ENCODE measurements around the gene DENND2A. TPM values are rescaled to one million over a fixed set of nuclear protein-coding genes. Genes with fewer than 3 reads are reported as not detected.
"Not testable (repeated sequence)": the region's sequence is repeated elsewhere in the genome, so short reads cannot be mapped to it uniquely, and the experiment has no call there.

The DENND2A gene
- total RNA-seq, 1 donor from 2014 or later = not detected

DNA sequence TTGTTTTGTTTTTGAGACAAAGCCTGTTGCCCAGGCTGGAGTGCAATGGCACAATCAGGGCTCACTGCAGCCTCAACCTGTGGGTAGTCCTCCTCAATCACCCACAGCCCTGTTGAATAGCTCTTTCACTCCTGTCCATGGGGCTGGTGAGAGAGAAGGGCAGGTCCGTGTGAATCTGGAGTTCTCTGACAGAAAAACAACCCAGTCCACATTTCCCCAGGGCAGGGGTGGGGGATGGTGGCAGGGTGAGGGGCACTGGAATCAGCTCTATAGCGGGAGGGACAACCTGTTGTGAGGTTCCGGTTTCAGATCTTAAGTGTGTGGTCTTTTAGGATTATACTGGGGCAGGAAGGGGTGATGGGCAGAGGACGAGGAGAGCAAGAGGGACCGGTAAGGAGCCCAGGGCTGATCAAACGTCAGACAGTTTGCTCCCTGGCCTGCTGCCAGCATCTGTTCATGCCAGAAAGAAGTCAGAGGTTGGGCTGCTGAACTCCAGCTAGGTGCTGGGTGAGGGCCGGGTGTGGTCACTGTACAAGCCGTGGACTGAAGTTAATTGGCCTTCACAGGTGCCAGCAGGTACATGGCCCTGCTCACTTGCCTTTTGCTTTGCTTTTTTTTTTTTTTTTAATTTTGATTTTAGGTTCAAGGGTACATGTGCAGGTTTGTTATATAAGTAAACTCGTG, 128.2 kb downstream of the DENND2A start:
- ChIA-PET POLR2A (no interaction called here), CTCF (no interaction called here)
- Mint-ChIP-seq H3K27ac (no peak overlapping the region), H3K4me1 (no peaks in the 10 kb centered on the region), H3K4me3 (no peak overlapping the region), H3K36me3 (ENCODE audit: low read depth) (no peaks in the 10 kb centered on the region), H3K9me3 (no peaks in the 10 kb centered on the region), H3K27me3 (peaks cover 5% of the 10 kb centered on the region)
- intact Hi-C loops (cut with micrococcal nuclease) = no loop called here
- ATAC-seq (ENCODE audit: low read depth) (no peak), DNase-seq (no peak)
- TF ChIP-seq, protein P1, sequence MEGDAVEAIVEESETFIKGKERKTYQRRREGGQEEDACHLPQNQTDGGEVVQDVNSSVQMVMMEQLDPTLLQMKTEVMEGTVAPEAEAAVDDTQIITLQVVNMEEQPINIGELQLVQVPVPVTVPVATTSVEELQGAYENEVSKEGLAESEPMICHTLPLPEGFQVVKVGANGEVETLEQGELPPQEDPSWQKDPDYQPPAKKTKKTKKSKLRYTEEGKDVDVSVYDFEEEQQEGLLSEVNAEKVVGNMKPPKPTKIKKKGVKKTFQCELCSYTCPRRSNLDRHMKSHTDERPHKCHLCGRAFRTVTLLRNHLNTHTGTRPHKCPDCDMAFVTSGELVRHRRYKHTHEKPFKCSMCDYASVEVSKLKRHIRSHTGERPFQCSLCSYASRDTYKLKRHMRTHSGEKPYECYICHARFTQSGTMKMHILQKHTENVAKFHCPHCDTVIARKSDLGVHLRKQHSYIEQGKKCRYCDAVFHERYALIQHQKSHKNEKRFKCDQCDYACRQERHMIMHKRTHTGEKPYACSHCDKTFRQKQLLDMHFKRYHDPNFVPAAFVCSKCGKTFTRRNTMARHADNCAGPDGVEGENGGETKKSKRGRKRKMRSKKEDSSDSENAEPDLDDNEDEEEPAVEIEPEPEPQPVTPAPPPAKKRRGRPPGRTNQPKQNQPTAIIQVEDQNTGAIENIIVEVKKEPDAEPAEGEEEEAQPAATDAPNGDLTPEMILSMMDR (IDR thresholded peaks at IDR 0.05) = no peak

DNA sequence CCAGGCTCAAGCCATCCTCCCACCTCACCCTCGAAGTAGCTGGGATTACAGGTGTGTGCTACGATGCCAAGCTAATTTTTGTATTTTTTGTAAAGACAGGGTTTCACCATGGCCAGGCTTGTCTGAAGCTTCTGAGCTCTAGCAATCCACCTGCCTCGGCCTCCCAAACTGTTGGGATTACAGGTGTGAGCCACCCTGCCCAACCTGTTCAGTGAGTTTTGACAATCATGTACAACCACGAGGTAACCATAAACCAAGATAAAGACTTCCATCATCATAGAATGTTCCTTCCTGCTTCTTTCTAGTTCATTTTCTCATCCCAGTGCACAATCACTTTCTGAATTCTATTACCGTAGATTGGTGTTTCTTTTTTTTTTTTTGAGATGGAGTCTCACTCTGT, 130.8 kb downstream of the DENND2A start:
- H3K9me3 Mint-ChIP-seq = no peaks in the 10 kb centered on the region
- peak overlapping the region; percentile 24 for H3K27ac Mint-ChIP-seq
- intact Hi-C loops (cut with micrococcal nuclease) = no loop called here
- ATAC-seq (ENCODE audit: low read depth) (no peak), DNase-seq (no peak)
- POLR2A ChIA-PET = no interaction called here
- CTCF ChIA-PET = no interaction called here
- no peaks in the 10 kb centered on the region for H3K36me3 Mint-ChIP-seq (ENCODE audit: low read depth)
- H3K4me1 Mint-ChIP-seq = no peaks in the 10 kb centered on the region
- peaks cover 7% of the 10 kb centered on the region for H3K27me3 Mint-ChIP-seq
- TF ChIP-seq, protein P1 (IDR thresholded peaks at IDR 0.05) = no peak
- H3K4me3 Mint-ChIP-seq = no peak overlapping the region

DNA sequence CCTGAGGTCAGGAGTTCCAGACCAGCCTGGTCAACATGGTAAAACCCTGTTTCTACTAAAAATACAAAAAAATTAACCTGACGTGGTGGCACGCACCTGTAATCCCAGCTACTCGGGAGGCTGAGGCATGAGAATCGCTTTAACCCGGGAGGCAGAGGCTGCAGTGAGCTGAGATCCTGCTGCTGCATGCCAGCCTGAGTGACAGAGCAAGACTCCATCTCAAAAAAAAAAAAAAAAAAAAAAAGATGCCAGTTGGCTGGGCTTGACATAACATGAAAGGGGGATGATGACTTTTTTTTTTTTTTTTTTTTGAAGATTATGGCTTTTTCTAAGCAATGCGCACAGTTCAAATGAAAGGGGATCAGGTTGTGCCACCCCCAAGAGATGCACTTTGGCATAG, 133.1 kb downstream of the DENND2A start:
- POLR2A ChIA-PET; H3K27ac Mint-ChIP-seq; intact Hi-C loops (cut with micrococcal nuclease); H3K4me1 Mint-ChIP-seq; DNase-seq; ATAC-seq (ENCODE audit: low read depth); CTCF ChIA-PET; H3K27me3 Mint-ChIP-seq; H3K4me3 Mint-ChIP-seq; H3K9me3 Mint-ChIP-seq; H3K36me3 Mint-ChIP-seq (ENCODE audit: low read depth): not testable (repeated sequence)

DNA sequence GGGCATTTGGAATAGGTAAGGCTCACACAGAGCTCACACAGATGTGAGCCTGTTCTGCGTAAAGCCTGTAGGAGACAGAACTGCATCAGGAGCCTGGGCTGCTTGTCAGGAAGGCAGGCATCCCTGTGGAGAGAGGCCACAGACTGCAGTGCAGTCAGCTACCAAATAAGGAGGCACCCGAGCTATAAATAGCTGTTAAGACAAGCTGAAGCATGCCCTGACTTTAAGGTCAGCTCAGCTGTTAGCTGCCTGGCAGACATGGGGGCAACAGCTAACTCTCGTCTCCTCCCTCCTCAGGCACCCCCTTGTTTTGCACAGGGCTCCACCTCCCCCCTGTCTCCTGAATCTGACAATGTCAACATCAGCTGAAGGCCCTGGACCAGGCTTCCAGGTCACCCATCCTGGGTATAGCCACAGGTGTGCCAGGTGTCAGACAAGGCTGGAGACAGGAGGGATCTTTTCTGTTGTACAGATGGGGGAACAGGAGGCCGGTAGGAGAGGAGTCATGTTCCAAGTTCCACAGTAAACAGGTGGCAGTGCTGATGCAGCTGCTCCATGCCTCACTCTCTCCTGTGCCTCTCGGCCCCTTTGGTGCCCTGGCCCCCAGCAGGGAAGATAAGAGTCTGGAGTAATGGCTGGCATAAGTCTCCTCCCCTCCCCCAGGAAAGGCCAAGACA, 133.7 kb downstream of the DENND2A start:
- H3K4me3 Mint-ChIP-seq = no peak overlapping the region
- TF ChIP-seq, protein P1 (IDR thresholded peaks at IDR 0.05) = no peak
- intact Hi-C loops (cut with micrococcal nuclease) = no loop called here
- POLR2A ChIA-PET = no interaction called here
- H3K27me3 Mint-ChIP-seq = peaks cover 5% of the 10 kb centered on the region
- H3K36me3 Mint-ChIP-seq (ENCODE audit: low read depth) = no peaks in the 10 kb centered on the region
- H3K4me1 Mint-ChIP-seq = no peaks in the 10 kb centered on the region
- CTCF ChIA-PET = no interaction called here
- ATAC-seq (ENCODE audit: low read depth) = no peak
- H3K27ac Mint-ChIP-seq = no peak overlapping the region
- no peak for DNase-seq
- H3K9me3 Mint-ChIP-seq = no peaks in the 10 kb centered on the region

DNA sequence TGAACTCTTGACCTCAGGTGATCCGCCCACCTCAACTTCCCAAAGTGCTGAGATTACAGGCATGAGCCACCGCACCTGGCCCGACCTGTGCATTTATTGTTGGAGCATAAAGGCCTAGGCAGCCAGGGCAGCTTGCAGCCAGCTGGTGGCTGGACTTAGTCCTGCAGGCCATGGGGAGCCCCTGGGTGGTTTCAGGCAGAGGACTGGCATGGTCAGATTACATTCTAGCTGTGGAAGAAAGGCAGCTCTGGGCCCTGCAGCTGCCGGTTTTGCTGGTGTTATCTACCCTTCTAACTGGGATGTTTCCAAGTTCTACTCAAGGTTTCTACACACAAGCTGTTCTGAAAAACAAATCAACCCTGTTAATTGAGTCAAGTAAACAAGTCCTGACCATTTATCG, 138.6 kb downstream of the DENND2A start:
- H3K27me3 Mint-ChIP-seq = peaks cover 5% of the 10 kb centered on the region
- no peak overlapping the region for H3K4me3 Mint-ChIP-seq
- no peaks in the 10 kb centered on the region for H3K9me3 Mint-ChIP-seq
- H3K4me1 Mint-ChIP-seq = no peaks in the 10 kb centered on the region
- ChIA-PET POLR2A (no interaction called here), CTCF (no interaction called here)
- DNase-seq (no peak), ATAC-seq (ENCODE audit: low read depth) (no peak)
- no peaks in the 10 kb centered on the region for H3K36me3 Mint-ChIP-seq (ENCODE audit: low read depth)
- no peak overlapping the region for H3K27ac Mint-ChIP-seq
- TF ChIP-seq, protein P1 (IDR thresholded peaks at IDR 0.05) = no peak
- intact Hi-C loops (cut with micrococcal nuclease) = no loop called here

DNA sequence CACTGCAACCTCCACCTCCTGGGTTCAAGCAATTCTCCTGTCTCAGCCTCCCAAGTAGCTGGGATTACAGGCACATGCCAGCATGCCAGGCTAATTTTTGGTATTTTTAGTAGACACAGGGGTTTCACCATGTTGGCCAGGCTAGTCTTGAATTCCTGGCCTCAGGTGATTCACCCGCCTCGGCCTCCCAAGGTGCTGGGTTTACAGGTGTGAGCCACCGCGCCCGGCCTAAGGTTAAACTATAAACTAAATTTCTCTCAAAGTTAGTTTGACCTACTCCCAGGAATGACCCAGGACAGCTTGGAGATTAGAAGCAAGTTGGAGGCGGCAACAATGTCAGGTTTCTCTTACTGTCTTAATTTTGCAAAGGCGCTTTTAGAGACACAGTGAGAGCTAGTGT, 142.8 kb downstream of the DENND2A start:
- CTCF ChIA-PET; H3K4me1 Mint-ChIP-seq; DNase-seq; intact Hi-C loops (cut with micrococcal nuclease); ATAC-seq (ENCODE audit: low read depth); POLR2A ChIA-PET; H3K36me3 Mint-ChIP-seq (ENCODE audit: low read depth); H3K4me3 Mint-ChIP-seq; H3K27me3 Mint-ChIP-seq; H3K9me3 Mint-ChIP-seq; H3K27ac Mint-ChIP-seq: not testable (repeated sequence)
